Stimulated activated CD4-positive, alpha-beta T cell treated with anti-CD3 and anti-CD28 coated beads, TNF-alpha, amount 100 ng/mL, for 24 hours (primary cell): Measurements from ENCODE around the gene OVCH2.
"Not testable (repeated sequence)": the region's sequence is repeated elsewhere in the genome, so short reads cannot be mapped to it uniquely, and the experiment has no call there.

ENCODE experiments used
- DNase-seq, 3 experiments: peaks; one replicate each; pipeline ENCODE4 v3.0.0-alpha.2; 2020; ENCODE audit warnings: low read depth in 3 of 3

The OVCH2 gene, protein sequence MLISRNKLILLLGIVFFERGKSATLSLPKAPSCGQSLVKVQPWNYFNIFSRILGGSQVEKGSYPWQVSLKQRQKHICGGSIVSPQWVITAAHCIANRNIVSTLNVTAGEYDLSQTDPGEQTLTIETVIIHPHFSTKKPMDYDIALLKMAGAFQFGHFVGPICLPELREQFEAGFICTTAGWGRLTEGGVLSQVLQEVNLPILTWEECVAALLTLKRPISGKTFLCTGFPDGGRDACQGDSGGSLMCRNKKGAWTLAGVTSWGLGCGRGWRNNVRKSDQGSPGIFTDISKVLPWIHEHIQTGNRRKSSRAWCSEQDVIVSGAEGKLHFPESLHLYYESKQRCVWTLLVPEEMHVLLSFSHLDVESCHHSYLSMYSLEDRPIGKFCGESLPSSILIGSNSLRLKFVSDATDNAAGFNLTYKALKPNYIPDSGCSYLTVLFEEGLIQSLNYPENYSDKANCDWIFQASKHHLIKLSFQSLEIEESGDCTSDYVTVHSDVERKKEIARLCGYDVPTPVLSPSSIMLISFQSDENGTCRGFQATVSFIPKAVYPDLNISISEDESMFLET

DNA sequence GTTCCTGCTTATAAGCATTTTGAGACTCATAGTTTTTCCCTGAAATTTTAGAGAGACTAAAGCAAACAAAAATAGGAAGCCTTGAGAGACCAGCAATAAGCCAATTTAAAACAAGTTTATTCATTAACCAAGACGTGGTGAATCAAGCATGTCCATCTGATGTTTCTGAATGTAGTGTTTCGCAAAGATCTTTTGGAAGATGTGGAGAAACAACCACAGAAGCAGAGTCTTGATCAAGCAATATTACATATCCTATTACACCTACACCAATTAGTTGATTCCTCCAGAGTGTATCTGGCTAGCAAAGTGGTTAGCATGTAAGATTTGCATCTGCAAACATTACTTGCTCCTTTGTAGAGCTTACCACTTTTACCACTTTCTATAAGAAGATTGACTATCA is at the start of gene OVCH2:
TSS of gene OVCH2 (minus strand) at position 101 of the 400 bp plus-strand sequence. CDS start at position 18, 83 bp downstream.
- no peak for DNase-seq

DNA sequence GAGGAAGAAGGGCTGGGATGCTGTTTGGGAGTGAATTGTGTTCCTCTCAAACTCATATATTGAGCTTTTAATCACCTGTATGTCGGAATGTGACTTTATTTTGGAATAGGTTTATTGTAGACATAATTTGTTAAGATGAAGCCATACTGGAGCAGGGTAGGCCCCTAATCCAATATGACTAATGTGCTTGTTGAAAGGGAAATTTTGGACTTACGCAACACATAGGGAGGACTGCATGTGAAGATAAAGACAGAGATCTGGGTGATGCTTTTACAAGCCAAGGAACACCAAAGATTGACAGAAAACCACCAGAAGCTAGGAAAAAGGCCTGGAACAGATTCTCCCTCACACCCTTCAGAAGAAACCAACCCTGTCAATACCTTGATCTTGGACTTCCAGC is 43.2 kb upstream of the OVCH2 start:
- DNase-seq = no peak

DNA sequence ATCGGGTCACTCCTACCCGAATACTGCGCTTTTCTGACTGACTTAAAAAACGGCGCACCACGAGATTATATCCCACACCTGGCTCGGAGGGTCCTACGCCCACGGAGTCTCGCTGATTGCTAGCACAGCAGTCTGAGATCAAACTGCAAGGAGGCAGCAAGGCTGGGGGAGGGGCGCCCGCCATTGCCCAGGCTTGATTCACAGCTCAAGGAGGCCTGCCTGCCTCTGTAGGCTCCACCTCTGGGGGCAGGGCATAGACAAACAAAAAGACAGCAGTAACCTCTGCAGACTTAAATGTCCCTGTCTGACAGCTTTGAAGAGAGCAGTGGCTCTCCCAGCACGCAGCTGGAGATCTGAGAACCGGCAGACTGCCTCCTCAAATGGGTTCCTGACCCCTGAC is 28.5 kb upstream of the OVCH2 start:
- DNase-seq = not testable (repeated sequence)

DNA sequence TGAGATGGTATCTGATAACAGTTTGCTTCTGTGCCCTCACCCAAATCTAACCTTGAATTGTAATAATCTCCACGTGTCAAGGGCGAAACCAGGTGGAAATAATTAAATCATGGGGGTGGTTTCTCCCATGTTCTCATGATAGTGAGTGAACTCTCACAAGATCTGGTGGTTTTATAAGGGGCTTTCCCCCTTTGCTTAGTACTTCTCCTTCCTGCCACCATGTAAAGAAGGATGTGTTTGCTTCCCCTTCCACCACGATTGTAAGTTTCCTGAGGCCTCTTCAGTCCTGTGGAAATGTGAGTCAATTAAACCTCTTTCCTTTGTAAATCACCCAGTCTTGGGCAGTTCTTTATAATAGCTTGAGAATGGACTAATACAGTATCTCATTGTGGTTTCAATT is 8.5 kb upstream of the OVCH2 start:
- no peak for DNase-seq

- DNase-seq = no peak
Measured at GRCh38 chr11:7703740-7704139, 2.5 kb downstream of the OVCH2 start.

DNA sequence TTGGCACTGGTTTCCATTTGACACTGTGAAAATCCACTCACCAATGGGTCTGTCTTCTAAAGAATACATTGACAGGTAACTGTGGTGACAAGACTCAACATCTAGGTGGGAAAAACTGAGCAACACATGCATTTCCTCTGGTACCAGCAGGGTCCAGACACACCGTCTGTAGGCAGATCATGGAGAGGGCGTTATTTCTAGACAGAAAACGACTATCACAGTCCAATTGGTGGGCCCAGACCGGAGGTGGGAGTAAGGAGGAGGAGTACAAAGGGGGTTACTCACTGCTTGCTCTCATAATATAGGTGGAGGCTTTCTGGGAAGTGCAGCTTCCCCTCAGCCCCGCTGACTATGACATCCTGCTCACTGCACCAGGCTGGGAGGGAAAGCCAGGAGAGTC is 9.9 kb downstream of the OVCH2 start:
- peak in 1 of 3 experiments; percentile 5 for DNase-seq

- no peak for DNase-seq
Measured at GRCh38 chr11:7694235-7694634, 12.0 kb downstream of the OVCH2 start.

DNA sequence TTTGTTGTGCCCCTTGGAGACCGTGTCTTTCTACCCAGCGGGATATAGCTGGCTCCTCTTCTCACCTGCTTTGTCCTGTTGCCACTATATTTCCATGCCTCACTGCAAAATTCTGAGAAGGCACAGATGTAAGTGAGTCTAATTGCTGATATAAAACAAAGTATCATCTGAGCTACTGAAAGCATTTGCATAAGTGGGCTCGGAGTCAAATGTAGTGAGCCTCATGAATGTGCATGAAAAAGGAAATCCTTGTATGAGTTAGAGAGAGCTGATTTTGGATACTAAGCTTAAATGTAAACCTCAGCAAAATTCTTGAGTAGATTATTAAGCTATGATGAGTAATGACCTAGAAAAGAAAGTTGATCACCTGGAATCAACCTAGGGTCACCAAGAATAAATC is 13.9 kb downstream of the OVCH2 start:
- DNase-seq = no peak

DNA sequence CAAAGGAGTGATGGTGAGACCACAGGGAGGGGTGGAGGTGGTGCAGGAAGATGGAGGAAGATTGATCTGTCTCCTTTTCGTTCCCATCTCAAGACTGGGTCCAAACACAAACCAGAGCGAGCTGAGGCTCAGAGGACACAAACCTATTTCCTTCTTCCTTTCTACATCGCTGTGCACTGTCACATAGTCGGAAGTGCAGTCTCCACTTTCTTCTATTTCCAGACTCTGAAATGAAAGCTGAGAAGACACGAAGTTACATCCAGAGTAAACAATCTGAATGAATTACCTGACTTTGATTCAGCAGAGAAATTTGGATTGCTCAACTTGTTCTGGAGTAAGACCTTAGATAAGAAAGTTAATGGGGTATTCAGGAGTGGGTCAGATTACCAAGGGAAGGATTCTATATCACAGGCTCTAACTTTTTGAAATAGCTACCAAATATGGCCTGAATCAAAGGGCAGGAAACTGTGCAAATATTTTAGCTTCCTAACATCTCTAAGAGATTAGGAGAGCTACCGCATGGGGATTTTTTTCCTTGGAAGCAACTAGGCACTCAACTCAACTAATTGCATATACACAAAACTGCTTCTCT is 14.4 kb downstream of the OVCH2 start:
- no peak for DNase-seq

GRCh38 chr11:7690648-7691047 is 15.6 kb downstream of the OVCH2 start:
- no peak for DNase-seq

- no peak for DNase-seq
Measured at GRCh38 chr11:7689239-7689638, 17.0 kb downstream of the OVCH2 start.

DNA sequence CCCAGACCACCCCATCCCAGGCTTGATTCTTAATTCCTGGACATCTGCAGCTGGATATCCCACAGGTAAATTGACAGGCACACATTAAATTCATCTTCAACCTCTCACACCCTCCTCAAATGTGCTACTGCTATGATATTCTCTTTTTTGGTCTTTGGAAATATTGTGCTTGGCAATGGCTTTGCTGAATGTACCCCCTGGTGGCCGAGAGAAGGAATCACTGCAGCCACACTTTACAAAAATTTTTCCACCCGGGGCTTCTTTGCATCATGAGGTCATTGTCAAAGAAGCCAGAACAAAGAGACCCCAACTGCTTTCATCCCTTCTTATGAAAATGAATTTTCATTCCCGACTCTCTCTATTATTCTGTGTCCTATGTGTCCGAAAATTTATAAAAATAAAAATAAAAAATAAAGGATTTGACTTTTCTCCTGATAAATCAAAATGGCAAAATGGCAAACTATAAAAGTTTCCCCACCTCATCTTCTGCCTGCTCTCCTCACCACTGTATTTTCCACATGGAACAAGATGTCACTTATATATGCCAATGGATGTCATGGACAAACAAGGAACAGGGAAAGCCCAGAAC is 17.9 kb downstream of the OVCH2 start:
- no peak for DNase-seq

- DNase-seq = no peak
Measured at GRCh38 chr11:7687386-7687785, 18.9 kb downstream of the OVCH2 start.

DNA sequence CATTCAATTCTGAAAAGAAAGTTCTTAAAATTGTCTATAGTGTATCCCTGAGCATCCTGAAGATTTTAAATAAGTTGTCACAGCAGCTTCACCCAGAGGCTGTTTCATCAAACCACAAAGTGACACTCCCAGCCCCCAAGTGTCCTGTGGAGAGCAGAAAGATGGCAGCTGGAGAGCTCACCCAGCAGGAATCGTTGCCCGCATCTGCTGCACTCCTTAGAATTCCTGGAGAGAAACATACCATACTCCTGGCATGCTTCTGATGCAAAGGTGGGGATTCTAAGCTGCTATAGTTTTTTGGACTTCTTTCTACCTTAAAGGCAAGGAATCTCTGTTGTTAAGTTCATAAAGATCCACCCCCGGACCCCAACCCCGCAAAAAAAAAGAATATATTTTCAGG is 19.5 kb downstream of the OVCH2 start:
- DNase-seq = no peak

DNA sequence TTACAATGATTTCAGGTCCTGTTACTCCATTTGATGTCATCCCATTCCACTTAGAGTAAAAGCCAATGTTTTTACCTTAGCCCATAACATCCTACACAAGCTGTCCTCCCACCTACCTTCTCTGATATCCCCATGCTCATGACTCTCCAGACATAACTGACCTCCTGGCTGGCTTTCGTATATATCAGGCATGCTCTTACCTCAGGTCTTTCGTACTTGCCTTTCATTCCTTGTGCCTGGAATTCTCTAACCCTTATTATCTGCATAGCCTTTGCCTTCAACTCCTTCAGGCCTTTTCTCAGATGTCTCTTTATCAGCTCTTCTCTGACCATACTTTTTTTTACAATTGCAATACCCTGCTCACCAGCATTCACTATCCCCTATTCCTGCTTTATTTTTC is 22.7 kb downstream of the OVCH2 start:
- no peak for DNase-seq

DNA sequence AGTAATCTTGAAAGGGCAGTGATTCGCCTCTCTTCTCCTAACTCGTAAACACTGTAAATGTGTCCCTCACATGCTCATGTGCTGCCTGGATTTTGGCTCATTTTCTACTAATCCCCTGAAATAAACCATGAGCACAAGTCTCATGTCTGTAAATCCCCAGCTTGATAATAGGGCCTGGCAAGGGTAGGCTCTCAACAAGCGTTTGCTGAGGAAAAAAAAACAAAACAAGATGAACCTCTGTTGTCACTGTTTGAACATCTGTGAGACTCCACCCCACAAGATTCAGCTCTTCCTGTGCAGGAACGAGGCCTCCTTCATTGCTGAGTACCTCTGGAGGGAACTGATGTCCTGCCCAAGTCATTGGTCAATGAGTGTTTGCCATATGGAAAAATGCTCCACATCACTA is 28.5 kb downstream of the OVCH2 start:
- no peak for DNase-seq

DNA sequence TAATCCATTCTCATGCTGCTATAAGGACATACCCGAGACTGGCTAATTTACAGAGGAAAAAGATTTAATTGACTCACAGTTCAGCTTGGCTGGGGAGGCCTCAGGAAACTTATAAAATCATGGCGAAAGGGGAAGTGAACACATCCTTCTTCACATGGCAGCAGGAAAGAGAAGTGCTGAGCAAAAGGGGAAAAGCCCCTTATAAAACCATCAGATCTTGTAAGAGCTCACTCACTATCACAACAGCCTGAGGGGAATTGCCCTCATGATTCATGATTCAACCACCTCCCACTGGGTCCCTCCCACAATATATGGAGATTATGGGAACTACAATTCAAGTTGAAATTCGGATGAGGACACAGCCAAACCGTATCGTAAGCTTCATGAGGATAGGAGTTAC is 29.2 kb downstream of the OVCH2 start:
- DNase-seq = no peak

DNA sequence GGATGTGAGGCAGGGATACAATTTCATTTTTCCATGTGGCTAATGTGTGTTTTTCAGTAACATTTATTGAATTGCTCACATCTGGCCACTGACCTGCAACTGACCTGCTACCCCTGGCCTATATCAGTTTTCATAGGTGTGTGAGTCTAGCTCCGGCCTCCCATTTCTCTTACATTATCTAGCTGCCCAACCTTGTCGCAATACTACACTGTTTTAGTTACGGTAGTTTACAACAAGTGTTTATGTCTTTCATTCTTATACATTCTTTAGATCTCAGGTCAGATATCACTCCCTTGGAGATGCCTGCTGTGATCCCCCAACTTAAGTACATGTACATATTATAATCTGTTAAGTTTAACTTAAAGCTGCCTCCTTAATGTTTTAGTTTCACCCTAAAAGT is 30.6 kb downstream of the OVCH2 start:
- no peak for DNase-seq

DNA sequence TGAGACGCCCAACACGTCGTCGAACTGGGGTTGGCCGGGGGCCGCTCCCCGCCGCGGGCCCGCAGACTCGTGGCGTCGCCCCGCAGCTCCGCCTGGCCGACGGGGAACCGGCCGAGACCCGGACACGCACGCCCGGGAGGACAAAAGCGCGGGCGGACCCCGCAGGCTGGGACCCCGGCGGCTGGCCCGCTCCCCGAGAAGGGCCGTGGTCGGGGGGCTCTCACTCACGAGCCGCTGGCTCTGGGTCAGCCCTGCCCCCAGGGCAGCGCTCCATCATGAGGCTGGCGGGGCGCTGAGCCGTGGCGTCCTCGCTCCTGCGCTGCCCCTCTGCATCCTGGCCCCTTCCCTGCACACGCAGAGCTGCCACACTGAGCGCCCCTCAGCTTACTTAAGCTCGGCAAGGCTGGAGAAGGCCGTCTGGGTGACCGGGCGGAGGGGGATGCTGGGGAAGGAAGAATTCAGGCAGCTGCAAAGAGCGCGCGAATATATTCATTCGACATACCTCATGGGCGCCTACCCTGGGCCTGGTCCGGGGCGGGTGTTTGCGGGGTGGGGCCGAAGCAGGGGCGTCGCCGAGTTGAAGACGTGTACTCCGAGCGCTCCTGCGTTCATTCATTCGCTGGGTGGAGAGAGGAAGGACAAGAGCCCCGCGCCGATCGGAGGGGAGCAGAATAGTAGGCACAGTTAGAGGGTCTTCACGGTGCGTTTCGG is 32.4 kb downstream of the OVCH2 start:
- DNase-seq = no peak

- DNase-seq = no peak
Measured at GRCh38 chr11:7672960-7673723, 33.1 kb downstream of the OVCH2 start, which contains the start of gene CYB5R2. Gene CYB5R2 (minus strand): TSS chr11:7673500. CDS start chr11:7672825, 675 bp downstream.

DNA sequence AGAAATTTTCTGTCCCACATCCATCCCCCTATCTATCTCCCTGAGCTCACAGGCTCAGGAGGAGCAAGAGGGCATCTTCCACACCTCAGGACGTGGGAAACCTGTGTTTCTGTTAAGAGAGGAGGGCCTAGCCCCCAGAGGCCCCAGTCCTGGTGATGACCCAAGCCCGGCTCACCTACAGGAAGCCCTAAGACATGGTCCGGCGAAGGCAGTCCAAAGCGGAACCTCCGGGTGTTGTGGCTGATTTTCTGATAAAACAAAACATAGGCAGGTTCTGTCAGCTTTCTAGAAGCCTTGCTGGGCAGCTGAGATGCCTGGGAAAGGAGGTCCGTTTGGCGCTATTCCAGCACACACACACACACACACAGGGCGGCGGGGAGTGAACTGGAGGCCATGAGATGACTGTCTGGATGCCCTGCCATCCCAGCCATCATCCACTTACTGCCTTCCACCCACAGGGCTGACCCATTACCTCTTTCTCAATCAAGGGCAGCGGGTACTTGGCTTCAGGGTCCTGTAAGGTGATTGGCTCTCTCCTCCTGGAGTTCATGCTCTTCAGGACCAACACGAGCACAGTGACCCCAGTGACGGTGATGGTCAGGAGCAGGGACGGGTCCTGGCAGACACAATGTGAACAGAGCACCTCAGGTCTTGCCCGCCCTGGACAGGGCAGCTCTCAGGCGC is 33.9 kb downstream of the OVCH2 start:
- DNase-seq = no peak
